HG03175 (cell line): ENCODE data around the gene MAPK1IP1L.
"Not testable (repeated sequence)": the region's sequence is repeated elsewhere in the genome, so short reads cannot be mapped to it uniquely, and the experiment has no call there.

ENCODE experiments used
- ATAC-seq: cut with Tn5 transposase; IDR thresholded peaks from one replicate; pipeline ENCODE4 v1.9.1; 2021; ENCODE audit warnings: mild to moderate bottlenecking, moderate library complexity; ENCODE audit not compliant: unreplicated experiment

MAPK1IP1L gene

GRCh38 chr14:55051423-55052268 lies at the start of gene MAPK1IP1L:
TSS of gene MAPK1IP1L (plus strand) at chr14:55051647. CDS start at chr14:55061684, 10,037 bp downstream.
- peak; percentile 90 for ATAC-seq

GRCh38 chr14:55005071-55005470 lies 46.4 kb upstream of the MAPK1IP1L start:
- no peak for ATAC-seq

- ATAC-seq: no peak
Measured at GRCh38 chr14:55015006-55015405, 36.4 kb upstream of the MAPK1IP1L start.

GRCh38 chr14:55019968-55020554 lies 31.4 kb upstream of the MAPK1IP1L start:
- no peak for ATAC-seq

GRCh38 chr14:55024365-55024764 lies 27.1 kb upstream of the MAPK1IP1L start:
- not testable (repeated sequence) for ATAC-seq

GRCh38 chr14:55025948-55026347 lies 25.5 kb upstream of the MAPK1IP1L start:
- no peak for ATAC-seq

- no peak for ATAC-seq
Measured at GRCh38 chr14:55026441-55026792, 25.0 kb upstream of the MAPK1IP1L start.

GRCh38 chr14:55026793-55027561 lies 24.5 kb upstream of the MAPK1IP1L start, which contains the start of the genes SOCS4 and WDHD1:
TSS of gene SOCS4 (plus strand) at chr14:55027236. CDS start at chr14:55043042, 15,806 bp downstream.
TSS of gene WDHD1 (minus strand) at chr14:55027099. CDS start at chr14:55026787, 312 bp downstream.
- ATAC-seq: peak; percentile 91

- ATAC-seq: no peak
Measured at GRCh38 chr14:55028066-55028465, 23.4 kb upstream of the MAPK1IP1L start.

GRCh38 chr14:55028476-55028875 lies 23.0 kb upstream of the MAPK1IP1L start:
- no peak for ATAC-seq

- no peak for ATAC-seq
Measured at GRCh38 chr14:55031190-55031589, 20.3 kb upstream of the MAPK1IP1L start.

- ATAC-seq: not testable (repeated sequence)
Measured at GRCh38 chr14:55037995-55038394, 13.5 kb upstream of the MAPK1IP1L start.

- no peak for ATAC-seq
Measured at GRCh38 chr14:55038708-55039107, 12.7 kb upstream of the MAPK1IP1L start.

GRCh38 chr14:55043528-55043927 lies 7.9 kb upstream of the MAPK1IP1L start:
- ATAC-seq: no peak

GRCh38 chr14:55045087-55045486 lies 6.4 kb upstream of the MAPK1IP1L start:
- no peak for ATAC-seq

GRCh38 chr14:55047301-55048053 lies 4.0 kb upstream of the MAPK1IP1L start:
- no peak for ATAC-seq

GRCh38 chr14:55048900-55049436 lies 2.5 kb upstream of the MAPK1IP1L start:
- ATAC-seq: no peak

GRCh38 chr14:55051165-55051422 lies 353 bp upstream of the MAPK1IP1L start:
- ATAC-seq: peak; percentile 28

GRCh38 chr14:55052269-55052930 lies 953 bp downstream of the MAPK1IP1L start:
- ATAC-seq: peak; percentile 12

GRCh38 chr14:55053018-55053417 lies 1.6 kb downstream of the MAPK1IP1L start:
- ATAC-seq: no peak
